ENCODE measurements around the gene PRKN. TPM values are rescaled to one million over a fixed set of nuclear protein-coding genes. Genes with fewer than 3 reads are reported as not detected.

PRKN gene
- total RNA-seq, 1 experiment from 2014 or later = 2.0 TPM

DNA sequence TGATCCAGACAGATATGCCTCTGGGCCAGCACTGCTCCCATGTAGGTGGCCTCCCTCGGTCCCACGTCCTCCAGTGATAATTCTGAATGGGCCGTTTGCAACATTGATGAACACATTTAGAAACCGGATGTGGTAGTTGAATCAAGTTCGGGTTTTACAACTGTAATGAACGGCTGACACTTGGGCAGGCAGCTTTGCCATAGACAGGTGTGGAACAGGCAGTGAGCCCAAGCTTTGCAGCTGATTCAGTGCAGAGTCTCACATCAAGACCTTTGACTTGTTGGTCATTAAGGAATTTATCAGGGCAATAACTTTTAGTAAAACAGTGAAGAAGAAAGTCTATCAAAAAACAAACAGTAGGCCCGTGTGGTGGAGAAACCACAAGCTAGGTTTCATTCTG, 987.1 kb downstream of the PRKN start:
- DNase-seq = no peak
- no peaks in the 10 kb centered on the region for H3K9me3 Mint-ChIP-seq
- WGBS (ENCODE audit: extremely low coverage, insufficient read length, low lambda C conversion rate) = no CpG with 5 or more reads among the region's 7 CpGs

More for the DNA sequence above, 987.1 kb downstream of the PRKN start:
- Mint-ChIP-seq H3K4me1 (peaks cover 5% of the 10 kb centered on the region in 2 experiments; a peak in 3 of 4 replicates), H3K27me3 (ENCODE audit: low read depth) (no peaks in the 10 kb centered on the region; the same call in 1 of the 2 replicates), H3K4me3 (no peak overlapping the region), H3K36me3 (ENCODE audit: insufficient read depth in 1 of 3, low read depth in 3 of 3) (no peaks in the 10 kb centered on the region), H3K27ac (no peak overlapping the region)
- no peak overlapping the region for H2AK5ac ChIP-seq (ENCODE audit: insufficient read length, low read length)
- H4K91ac ChIP-seq (ENCODE audit: insufficient read length, low read depth, low read length) = no peak overlapping the region
- H3K9me3 ChIP-seq (ENCODE audit: control insufficient read depth, low read depth, low read length) = no peaks in the 10 kb centered on the region
- no peak overlapping the region for H4K5ac ChIP-seq (ENCODE audit: insufficient read length, low read depth, low read length)
- no peak overlapping the region for H4K8ac ChIP-seq (replicated peaks; ENCODE audit: insufficient read length, low read depth, low read length)
- no peak overlapping the region for H2BK12ac ChIP-seq (ENCODE audit: insufficient read length, low read depth, low read length)
- no peak overlapping the region for H3K9ac ChIP-seq (ENCODE audit: extremely low read depth, insufficient read length, low read length)
- no peak overlapping the region for H3K56ac ChIP-seq (ENCODE audit: insufficient read length, low read depth, low read length)
- no peaks in the 10 kb centered on the region for H4K20me1 ChIP-seq (ENCODE audit: control insufficient read depth, insufficient read depth, insufficient read length)
- H3K79me1 ChIP-seq (ENCODE audit: insufficient read depth, low read depth, low read length, poor library complexity, severe bottlenecking) = no peaks in the 10 kb centered on the region
- H3K4ac ChIP-seq (ENCODE audit: low read depth, low read length) = no peak overlapping the region
- no peak overlapping the region for H2BK20ac ChIP-seq (ENCODE audit: low read depth, low read length, poor library complexity, severe bottlenecking)
- H3K14ac ChIP-seq (ENCODE audit: insufficient read depth, low read length) = no peak overlapping the region
- no peak overlapping the region for H3T11ph ChIP-seq (ENCODE audit: low read length)
- H3K4me2 ChIP-seq (ENCODE audit: insufficient read depth, insufficient read length, low read length) = no peak overlapping the region
- H3K23ac ChIP-seq (ENCODE audit: insufficient read length, low read depth, low read length) = no peak overlapping the region
- no peak overlapping the region for H2AFZ ChIP-seq (ENCODE audit: low read length)
- H3K27ac ChIP-seq (ENCODE audit: insufficient read length, low read depth, low read length) = no peak overlapping the region
- no peak overlapping the region for H2BK5ac ChIP-seq (ENCODE audit: insufficient read length, low read length)
- no peaks in the 10 kb centered on the region; the same call in 1 of the 2 replicates for H3K4me1 ChIP-seq (ENCODE audit: insufficient read depth, low read length)
- no peaks in the 10 kb centered on the region for H3K79me2 ChIP-seq (ENCODE audit: insufficient read depth, low read length)
- TF ChIP-seq, protein P1, sequence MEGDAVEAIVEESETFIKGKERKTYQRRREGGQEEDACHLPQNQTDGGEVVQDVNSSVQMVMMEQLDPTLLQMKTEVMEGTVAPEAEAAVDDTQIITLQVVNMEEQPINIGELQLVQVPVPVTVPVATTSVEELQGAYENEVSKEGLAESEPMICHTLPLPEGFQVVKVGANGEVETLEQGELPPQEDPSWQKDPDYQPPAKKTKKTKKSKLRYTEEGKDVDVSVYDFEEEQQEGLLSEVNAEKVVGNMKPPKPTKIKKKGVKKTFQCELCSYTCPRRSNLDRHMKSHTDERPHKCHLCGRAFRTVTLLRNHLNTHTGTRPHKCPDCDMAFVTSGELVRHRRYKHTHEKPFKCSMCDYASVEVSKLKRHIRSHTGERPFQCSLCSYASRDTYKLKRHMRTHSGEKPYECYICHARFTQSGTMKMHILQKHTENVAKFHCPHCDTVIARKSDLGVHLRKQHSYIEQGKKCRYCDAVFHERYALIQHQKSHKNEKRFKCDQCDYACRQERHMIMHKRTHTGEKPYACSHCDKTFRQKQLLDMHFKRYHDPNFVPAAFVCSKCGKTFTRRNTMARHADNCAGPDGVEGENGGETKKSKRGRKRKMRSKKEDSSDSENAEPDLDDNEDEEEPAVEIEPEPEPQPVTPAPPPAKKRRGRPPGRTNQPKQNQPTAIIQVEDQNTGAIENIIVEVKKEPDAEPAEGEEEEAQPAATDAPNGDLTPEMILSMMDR (conservative IDR thresholded peaks at IDR 0.05) = no peak
- H3K18ac ChIP-seq (ENCODE audit: insufficient read length, low read depth, low read length) = no peak overlapping the region
- no peaks in the 10 kb centered on the region for H3K27me3 ChIP-seq (ENCODE audit: insufficient read depth, low read length)
- H2BK15ac ChIP-seq (ENCODE audit: low read depth, low read length) = no peak overlapping the region
- H2BK120ac ChIP-seq (ENCODE audit: low read depth, low read length, poor library complexity, severe bottlenecking) = no peak overlapping the region
- H3K23me2 ChIP-seq (ENCODE audit: insufficient read length, low read depth, low read length, poor library complexity, severe bottlenecking) = no peaks in the 10 kb centered on the region
